HG03095 (cell line): ENCODE measurements around the gene HSP90AA1.
A peak's percentile ranks its signal among the peaks of the same experiment; 100 is the strongest.
"Not testable (repeated sequence)": the region's sequence is repeated elsewhere in the genome, so short reads cannot be mapped to it uniquely, and the experiment has no call there.

Experiments
- ATAC-seq: cut with Tn5 transposase; IDR thresholded peaks from one replicate; pipeline ENCODE4 v1.9.1; 2021; ENCODE audit warnings: moderate library complexity; ENCODE audit not compliant: unreplicated experiment

The HSP90AA1 gene

DNA sequence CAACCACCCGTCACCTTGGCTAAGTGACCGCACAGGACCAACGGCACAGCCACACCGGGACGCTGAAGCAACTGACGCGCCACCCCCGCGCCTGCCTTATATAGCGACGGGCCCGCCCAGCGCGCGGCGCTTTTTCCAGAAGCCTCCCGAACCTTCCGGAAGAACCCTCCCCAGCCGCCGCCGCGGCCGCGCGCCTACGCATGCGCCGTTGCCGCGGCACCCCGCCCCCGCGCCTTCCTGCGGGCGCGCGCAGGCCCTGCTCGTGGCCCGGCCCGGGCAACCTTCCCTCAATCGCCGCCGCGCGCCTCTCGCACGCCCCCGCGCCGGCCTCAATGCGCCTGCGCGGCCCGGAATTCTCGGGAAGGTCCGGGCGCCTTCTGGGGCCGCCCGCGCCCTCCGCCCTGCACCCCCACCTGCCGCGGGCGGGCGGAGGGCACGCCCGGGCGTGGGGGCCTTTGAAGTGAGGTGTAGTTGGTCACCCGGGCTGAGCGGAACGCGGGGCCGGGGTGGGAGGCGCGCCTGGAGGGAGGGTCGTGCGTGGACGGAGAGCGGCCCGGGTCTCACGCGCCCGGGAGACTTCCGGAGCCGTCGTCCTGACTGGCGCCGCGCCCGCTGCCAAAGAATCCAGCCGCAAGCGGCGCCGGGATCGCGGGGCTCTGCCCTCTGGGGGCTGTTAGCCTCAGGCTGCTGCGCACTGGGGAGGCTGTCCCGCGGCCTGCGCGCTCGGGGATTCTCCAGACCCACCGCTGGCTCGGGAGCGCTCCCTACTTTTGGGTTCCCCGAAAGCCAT, at the start of gene HSP90AA1:
HSP90AA1 (minus strand) TSS at position 73 of the 790 bp plus-strand sequence. CDS start 666 bp downstream, outside the sequence.
- ATAC-seq = peak; percentile 55

DNA sequence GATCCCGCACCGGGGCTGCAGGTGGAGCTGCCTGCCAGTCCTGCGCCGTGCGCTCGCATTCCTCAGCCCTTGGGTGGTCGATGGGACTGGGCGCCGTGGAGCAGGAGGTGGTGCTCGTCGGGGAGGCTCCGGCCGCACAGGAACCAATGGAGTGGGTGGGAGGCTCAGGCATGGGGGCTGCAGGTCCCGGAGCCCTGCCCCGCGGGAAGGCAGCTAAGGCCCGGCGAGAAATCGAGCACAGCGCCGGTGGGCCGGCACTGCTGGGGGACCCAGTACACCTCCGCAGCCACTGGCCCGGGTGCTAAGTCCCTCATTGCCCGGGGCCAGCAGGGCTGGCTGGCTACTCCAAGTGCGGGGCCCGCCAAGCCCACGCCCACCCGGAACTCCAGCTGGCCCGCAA, 48.6 kb upstream of the HSP90AA1 start:
- not testable (repeated sequence) for ATAC-seq

DNA sequence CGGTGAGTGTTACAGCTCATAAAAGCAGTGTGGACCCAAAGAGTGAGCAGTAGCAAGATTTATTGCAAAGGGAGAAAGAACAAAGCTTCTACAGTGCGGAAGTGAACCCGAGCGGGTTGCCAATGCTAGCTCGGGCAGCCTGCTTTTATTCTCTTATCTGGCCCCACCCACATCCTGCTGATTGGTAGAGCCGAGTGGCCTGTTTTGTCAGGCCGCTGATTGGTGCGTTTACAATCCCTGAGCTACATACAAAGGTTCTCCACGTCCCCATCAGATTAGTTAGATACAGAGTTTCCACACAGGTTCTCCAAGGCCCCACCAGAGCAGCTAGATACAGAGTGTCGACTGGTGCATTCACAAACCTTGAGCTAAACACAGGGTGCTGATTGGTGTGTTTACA, 47.9 kb upstream of the HSP90AA1 start:
- not testable (repeated sequence) for ATAC-seq

DNA sequence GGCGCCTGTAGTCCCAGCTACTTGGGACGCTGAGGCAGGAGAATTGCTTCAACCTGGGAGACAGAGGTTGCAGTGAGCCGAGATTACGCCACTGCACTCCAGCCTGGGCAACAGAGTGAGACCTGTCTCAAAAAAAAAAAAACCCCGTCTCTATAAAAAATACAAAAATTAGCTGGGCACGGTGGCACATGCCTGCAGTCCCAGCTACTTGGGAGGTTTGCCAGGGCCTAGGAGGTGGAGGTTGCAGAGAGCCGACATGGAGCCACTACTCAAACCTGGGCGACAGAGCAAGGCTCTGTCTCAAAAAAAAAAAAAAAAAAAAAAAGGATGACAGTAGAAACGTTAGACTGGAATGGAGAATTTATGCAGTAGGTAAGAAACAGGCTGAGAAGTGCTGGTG, 47.2 kb upstream of the HSP90AA1 start:
- ATAC-seq = not testable (repeated sequence)

DNA sequence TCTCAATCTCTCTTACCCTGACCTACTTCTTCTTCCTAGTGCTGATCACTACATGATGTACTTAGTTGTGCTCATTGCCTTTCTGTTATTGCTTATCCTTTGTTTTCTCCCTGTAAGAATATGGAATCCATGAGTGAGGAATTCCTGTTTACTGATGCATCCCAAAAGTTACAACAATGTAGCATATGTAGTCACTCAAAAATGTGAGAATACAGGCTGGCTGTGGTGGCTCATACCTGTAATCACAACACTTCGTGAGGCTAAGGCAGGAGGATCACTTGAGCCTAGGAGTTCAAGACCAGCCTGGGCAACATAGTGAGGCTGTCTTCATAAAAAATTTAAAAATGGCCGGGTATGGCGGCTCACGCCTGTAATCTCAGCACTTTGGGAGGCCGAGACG, 44.9 kb upstream of the HSP90AA1 start:
- no peak for ATAC-seq

DNA sequence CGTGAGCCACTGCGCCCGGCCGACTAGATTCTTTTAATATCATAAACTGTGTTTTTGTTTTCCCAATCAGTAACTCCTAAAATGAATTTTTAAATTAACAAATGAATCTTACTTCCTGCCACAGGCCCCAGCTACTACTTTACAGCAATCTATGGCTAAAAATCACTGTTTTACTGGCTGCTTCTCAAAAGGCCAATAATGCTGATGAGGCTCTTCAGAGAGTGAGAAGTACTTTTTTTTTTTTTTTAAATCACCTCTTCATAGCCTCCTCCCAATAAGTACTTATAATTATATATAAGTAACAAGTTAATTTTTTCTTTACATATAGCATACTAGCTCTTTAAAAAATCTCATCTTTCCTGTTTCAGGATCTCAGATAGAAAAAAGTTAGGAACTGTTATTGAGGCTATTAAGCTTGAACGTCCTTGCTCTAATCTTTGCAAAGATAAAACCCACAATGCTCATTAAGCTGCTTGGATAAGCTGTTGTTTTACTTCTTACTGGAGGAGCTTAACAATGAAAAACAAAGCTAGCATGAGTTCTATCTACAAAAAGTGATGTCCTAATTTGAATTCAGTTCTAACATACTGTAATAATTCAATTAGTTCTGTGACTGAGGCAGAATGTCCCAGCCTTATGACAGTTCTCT, 40.1 kb upstream of the HSP90AA1 start:
- no peak for ATAC-seq

DNA sequence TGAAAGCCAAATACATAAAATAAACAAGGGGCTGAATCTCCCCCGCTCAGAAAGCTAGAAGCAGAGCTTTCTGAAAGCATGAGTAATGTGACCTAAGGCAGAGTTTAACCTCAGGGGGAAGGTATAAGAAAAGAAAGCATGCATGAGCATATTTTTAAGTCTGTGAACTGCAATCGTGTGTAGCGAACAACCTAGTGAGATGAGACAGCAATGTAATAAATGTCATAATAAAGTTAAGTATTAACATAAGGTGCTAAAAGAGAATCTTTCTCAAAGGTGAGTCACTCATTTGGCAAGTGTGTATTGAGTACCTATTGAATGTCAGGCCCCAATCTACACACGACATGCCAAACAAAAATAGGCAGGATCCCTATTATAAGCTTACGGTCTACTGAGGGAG, 38.7 kb upstream of the HSP90AA1 start:
- ATAC-seq = no peak

DNA sequence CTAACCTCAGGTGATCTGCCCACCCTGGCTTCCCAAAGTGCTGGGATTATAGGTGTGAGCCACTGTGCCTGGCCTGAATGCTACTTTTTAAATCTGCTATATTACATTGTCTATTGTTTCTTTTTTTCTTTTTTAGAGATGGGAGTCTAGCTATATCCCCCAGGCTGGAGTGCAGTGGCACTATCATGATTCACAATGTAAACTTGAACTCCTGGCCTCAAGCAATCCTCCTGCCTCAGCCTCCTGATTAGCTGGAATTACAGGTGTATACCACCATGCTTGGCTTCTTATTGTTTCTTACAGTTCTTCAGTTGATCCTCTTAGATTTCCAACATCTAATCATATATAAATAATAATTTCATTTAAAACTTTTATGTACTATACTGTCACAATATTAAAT, 37.6 kb upstream of the HSP90AA1 start:
- no peak for ATAC-seq

DNA sequence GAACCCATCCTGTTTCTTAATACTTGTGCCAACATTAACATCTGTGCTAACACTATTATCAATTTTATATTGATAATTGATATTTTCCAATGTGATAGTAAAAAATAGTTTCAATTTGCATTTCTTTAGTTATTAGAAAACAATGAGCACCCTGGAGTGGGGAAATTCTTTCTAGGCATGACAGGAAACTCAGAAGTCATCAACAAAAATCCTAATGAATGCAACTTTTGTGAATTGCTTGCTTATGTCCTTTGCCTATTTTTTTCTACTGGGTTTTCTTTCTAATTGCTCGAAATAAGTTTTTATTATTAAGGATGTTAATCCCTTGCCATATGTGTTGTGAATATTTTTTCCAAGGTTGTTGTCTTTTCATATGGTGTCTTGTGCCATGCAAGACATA, 34.7 kb upstream of the HSP90AA1 start:
- no peak for ATAC-seq

DNA sequence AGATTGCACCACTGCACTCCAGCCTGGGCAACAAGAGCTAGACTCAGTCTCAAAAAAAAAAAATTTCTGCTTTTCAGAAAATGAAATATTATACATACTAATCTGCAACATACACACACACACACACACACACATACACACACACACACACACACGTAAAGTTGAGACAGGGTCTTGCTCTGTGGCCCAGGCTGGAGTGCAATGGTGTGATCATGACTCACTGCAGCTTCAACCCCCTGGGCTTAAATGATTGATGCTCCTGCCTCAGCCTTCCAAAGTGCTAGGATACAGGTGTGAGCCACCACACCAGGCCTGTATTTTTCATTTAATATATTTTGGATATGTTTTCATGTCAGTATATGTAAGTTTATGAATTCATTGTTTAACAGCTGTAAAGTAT, 34.0 kb upstream of the HSP90AA1 start:
- ATAC-seq = no peak

DNA sequence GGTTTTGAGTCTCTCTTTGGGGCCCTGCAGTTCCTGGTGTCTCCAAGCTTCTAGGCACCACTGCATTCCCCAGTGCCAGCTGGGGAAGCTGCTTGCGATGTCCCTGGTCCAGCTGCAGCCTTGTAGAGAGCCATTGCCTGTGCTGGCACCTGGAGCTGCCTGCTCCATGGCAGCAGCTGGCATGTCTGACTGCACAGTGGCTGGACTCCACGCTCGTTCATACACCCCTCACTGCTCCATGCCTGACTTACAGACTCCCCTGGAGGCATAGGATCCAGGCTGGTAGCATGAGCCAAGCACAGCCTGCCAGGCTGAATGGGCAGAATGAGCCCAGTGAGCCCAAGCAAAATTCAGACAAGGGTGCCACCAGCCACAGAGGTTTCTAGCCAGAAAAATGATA, 31.0 kb upstream of the HSP90AA1 start:
- no peak for ATAC-seq

DNA sequence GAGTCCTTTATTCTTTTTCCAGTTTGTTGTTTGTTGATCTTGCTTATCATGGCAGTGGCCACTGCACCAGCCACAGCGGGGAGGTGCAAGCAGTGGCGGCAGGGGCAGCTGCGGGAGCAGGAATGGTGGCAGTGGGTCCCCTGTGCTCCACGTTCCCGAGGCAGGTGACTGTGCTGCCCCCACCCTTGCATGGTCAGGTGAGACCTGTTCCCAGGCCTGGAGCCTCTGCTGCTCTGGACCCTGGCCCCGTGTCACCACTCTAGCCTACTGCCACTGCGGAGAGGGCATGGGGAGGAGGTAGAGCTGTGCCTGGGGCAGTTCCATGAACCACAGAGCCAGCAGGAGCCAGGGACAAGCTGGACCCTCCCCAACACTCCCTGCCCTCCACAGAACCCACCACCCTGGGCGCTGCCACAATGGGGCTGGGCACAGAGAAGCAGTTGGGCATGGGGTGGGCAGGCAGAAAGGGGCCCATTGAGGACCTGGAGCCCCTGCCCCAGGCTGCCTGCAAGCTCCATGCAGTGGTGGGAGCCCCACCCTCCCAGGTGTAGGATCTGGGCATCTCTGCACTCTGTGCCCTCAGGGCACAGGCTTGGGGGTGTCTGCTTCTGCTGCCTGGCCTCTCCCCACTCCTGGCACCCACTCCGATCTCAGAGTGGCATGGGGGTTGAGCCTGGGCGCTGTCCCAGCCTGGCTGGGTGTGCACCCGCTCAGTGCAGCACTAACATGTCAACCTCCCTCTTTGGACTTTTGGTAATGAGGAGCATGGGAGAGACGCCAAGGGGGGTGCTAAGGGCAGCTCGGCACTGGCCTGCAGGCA, 29.7 kb upstream of the HSP90AA1 start:
- no peak for ATAC-seq

DNA sequence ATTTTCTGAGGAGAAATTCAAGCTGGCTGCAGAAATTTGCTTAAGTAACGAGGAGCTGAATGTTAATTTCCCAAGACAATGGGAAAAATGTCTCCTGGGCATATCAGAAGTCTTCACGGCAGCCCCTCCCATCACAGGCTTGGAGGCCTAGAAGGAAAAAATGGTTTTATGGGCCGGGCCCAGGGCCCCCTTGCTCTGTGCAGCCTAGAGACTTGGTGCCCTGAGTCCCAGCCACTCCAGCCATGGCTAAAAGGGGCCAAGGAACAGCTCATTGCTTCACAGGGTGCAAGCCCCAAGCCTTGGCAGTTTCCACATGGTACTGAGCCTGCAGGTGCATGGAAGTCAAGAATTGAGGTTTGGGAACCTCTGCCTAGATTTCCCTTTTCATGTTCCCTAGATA, 24.3 kb upstream of the HSP90AA1 start:
- ATAC-seq = no peak

DNA sequence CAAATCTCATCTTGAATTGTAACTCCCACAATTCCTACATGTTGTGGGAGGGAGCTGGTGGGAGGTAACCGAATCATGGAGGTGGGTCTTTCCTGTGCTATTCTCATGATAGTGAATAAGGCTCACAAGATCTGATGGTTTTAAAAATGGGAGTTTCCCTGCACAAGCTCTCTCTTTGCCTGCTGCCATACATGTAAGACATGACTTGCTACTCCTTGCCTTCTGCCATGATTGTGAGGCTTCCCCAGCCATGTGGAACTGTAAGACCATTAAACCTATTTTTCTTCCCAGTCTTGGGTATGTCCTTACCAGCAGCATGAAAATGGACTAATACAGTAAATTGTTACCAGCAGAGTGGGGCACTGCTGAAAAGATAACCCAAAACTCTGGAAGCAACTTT, 22.5 kb upstream of the HSP90AA1 start:
- not testable (repeated sequence) for ATAC-seq

DNA sequence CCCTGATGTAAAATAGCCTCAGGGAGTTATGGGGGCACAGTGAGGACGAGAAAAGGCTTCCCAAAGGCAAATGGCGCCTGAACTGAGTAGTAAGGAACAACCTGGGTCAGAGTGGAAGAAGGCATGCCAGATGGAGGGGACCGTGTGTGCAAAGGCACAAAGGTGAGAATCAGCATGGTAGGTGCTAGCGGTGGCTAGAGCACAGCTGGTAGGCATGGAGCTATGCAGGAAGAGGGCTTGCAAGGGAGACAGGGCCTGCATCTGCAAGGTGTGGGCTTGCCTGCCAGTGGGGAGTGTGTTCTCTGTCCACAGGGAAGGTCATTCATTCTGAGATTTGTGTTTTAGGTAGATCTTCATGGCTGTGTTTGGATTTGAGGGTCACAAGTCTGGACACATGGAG, 18.5 kb upstream of the HSP90AA1 start:
- no peak for ATAC-seq

DNA sequence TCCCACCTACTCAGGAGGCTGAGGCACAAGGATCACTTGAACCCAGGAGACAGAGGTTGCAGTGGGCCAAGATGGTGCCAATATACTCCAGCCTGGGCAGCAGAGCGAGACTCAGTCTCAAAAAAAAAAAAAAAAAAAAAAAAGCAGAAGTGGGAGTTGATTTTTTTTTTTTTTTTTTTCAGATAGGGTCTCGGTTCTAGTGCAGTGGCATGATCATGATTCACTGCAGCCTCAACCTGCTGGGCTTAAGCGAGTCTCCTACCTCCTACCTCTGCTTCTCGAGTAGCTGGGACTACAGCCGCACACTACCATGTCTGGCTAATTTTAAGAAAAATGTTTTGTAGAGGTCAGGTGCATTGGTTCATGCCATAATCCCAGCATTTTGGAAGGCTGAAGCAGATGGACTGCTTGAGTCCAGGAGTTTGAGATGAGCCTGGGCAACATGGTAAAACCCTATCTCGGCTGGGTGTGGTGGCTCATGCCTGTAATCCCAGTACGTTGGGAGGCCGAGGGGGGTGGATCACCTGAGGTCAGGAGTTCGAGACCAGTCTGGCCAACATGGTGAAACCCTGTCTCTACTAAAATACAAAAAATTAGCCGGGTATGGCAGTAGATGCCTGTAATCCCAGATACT, 16.3 kb upstream of the HSP90AA1 start:
- ATAC-seq = no peak

DNA sequence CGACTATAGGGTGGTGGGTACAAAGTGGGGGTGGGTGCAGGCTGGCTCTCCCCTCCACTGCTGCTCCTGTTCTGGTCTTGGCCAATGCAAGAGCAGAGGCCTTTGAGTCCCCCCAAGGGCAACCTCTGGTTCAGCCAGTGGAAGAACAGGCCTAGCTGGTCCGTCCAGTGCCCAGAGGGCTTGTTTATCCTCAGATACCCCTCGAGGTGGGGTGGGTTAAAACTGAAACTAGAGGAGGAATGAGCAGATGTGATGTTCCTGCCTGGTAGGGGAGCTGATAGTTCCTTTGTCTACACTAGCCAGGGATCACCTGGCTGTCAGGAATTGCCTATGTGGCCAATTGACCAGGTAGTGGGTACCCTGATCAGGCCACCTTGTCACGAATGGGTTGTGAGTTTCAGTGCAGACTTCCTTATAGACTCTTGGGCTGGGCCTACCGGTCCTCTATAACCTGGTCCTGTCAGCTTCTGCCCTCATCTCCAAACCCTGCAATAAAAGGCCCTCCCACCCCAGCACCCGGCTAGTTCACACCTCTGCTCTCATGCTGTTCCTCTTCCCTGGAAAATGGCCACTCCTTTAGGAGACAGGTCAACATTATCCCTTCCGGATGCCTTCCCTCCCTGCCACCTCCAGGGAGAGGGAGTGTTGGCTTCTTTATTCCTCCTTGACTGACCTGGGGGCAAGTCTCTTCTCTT, 10.7 kb upstream of the HSP90AA1 start:
- no peak for ATAC-seq

DNA sequence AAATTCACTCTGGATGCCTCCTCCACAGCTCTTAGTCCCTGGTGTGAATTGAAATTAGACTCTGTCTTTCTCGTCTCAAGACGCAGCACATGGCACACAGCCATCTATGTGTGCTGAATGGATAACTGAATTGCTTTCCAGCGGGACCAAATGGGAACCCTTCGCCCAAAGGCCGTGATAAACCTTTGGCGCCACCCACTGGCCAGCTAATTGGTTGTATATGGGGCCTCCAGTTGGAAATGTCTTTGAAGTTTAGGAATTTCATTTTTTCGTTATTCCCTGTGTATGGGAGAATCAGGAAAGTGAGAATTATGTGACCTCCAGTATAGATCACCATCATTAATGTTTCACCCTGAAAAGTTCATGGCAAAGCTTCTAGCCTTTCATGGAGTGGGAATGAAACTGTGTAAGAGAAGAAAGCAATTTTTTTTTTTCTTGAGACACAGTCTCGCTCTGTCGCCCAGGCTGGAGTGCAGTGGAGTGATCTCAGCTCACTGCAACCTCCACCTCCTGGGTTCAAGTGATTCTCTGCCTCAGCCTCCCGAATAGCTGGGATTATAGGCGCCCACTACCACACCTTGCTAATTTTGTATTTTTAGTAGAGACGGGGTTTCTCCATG, 9.8 kb upstream of the HSP90AA1 start:
- ATAC-seq = no peak

DNA sequence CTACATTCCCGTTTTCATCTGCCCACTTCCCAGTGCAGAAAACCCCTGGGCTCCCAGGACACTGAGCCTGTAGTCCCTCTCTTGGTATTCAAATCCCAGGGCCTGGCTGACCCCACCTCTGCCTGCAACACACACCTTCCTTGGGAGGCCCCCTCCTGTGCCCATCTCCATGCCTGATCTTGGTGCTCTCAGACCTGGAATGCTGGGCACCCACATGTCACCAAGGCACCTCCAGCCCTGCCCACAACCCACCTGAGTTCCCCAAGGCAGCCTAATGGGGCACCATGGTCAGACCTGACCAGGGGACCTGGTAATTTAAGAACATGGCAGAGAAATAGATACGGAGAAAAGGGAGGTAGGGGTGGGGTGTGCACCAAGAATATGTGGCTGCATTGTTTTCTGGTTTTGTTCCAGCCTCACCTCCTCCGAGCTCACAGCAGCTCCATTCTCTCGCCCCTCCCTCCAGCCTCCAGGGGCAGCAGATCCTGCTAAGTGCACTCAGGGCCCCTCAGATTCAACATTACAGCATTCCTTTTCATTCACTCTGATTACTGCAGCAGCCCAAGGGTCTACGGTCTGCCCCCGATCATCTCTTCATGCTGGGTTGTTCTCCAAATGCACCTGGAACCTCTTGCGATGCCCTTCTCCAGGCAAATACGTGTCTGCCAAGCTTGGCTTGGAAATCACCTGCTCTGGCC, 9.2 kb upstream of the HSP90AA1 start:
- ATAC-seq = no peak
